CD14-positive monocyte (primary cell): ENCODE data around the gene ANKRD17. TPM values are rescaled to one million over a fixed set of nuclear protein-coding genes. Genes with fewer than 3 reads are reported as not detected.

Experiments
- DNase-seq, 3 donors: peaks; one replicate each; pipeline ENCODE4 v3.0.0-alpha.2; 2011 to 2022
- H2AFZ ChIP-seq: 2 replicates; pipeline ENCODE4 v1.6.0; 2012; ENCODE audit warnings: mild to moderate bottlenecking, low read depth, low read length, inconsistent platforms; ENCODE audit not compliant: insufficient read depth, poor library complexity, severe bottlenecking
- H3K27ac ChIP-seq, 2 donors: 1 replicate in 1 of 2; 2 replicates in 1 of 2; pipeline ENCODE4 v1.5.1; 2012 to 2013; ENCODE audit warnings: low read length in 2 of 2, control low read depth in 1 of 2, inconsistent platforms in 1 of 2, low read depth in 1 of 2, mild to moderate bottlenecking in 1 of 2
- H3K27me3 ChIP-seq, 2 donors: one replicate each; pipeline versions ENCODE4 v1.6.0 to v1.6.1; 2011 to 2013; ENCODE audit warnings: low read length in 2 of 2; ENCODE audit not compliant: control insufficient read depth in 2 of 2, insufficient read depth in 2 of 2
- H3K36me3 ChIP-seq, 2 donors: replicated peaks in 1 of 2; 1 replicate in 1 of 2; 2 replicates in 1 of 2; pipeline versions ENCODE4 v1.5.1 to v1.6.1; 2012 to 2013; ENCODE audit warnings: low read length in 2 of 2, control low read depth in 1 of 2, inconsistent platforms in 1 of 2, mild to moderate bottlenecking in 1 of 2; ENCODE audit not compliant: insufficient read depth in 2 of 2, control insufficient read depth in 1 of 2
- H3K4me1 ChIP-seq, 2 donors: 1 replicate in 1 of 2; 2 replicates in 1 of 2; pipeline versions ENCODE4 v1.5.1 to v1.6.1; 2012 to 2013; ENCODE audit warnings: low read length in 2 of 2, control low read depth in 1 of 2, inconsistent platforms in 1 of 2, mild to moderate bottlenecking in 1 of 2, moderate library complexity in 1 of 2; ENCODE audit not compliant: insufficient read depth in 2 of 2, control insufficient read depth in 1 of 2
- H3K4me2 ChIP-seq: replicated peaks from 2 replicates; pipeline ENCODE3; 2012; ENCODE audit warnings: low read length, moderate library complexity, mild to moderate bottlenecking; ENCODE audit not compliant: poor library complexity, severe bottlenecking; ENCODE audit errors: extremely low read depth
- H3K4me3 ChIP-seq, 3 experiments: fragments of 200-600 bp in 1 of 3; sonication (generic) in 1 of 3; replicated peaks in 1 of 3; 1 replicate in 2 of 3; 2 replicates in 1 of 3; pipeline ENCODE4 v1.5.1; 2011 to 2013; ENCODE audit warnings: low read length in 3 of 3, mild to moderate bottlenecking in 3 of 3, control low read depth in 2 of 3, low read depth in 2 of 3, inconsistent platforms in 1 of 3, moderate library complexity in 1 of 3
- H3K79me2 ChIP-seq: 2 replicates; pipeline ENCODE4 v1.6.0; 2012; ENCODE audit warnings: mild to moderate bottlenecking, control low read depth, inconsistent platforms, low read length, moderate library complexity; ENCODE audit not compliant: insufficient read depth
- H3K9ac ChIP-seq: 2 replicates; pipeline ENCODE4 v1.6.0; 2017; ENCODE audit warnings: low read length, mild to moderate bottlenecking; ENCODE audit not compliant: insufficient read depth, poor library complexity, severe bottlenecking
- H3K9me3 ChIP-seq, 2 donors: replicated peaks in 1 of 2; 1 replicate in 1 of 2; 2 replicates in 1 of 2; pipeline versions ENCODE4 v1.5.1 to v1.6.1; 2012 to 2013; ENCODE audit warnings: low read length in 2 of 2, control low read depth in 1 of 2; ENCODE audit not compliant: control insufficient read depth in 1 of 2, insufficient read depth in 1 of 2
- H4K20me1 ChIP-seq: 2 replicates; pipeline ENCODE4 v1.6.0; 2012; ENCODE audit warnings: mild to moderate bottlenecking, low read length, control low read depth, moderate library complexity; ENCODE audit not compliant: insufficient read depth
- H3K27ac Mint-ChIP-seq, 7 donors: one replicate each; pipeline ENCODE4 v1.8.0; 2020; ENCODE audit warnings: mild to moderate bottlenecking in 7 of 7, mixed read lengths in 7 of 7, moderate library complexity in 6 of 7, inconsistent platforms in 2 of 7
- H3K27me3 Mint-ChIP-seq, 3 donors: one replicate each; pipeline ENCODE4 v1.8.0; 2021 to 2022; ENCODE audit warnings: low read depth in 3 of 3, mild to moderate bottlenecking in 3 of 3, mixed read lengths in 3 of 3, moderate library complexity in 3 of 3, inconsistent platforms in 1 of 3
- H3K36me3 Mint-ChIP-seq, 2 donors: one replicate each; pipeline ENCODE4 v1.8.0; 2020; ENCODE audit warnings: mixed read lengths in 2 of 2, inconsistent platforms in 1 of 2, mild to moderate bottlenecking in 1 of 2
- H3K4me1 Mint-ChIP-seq: one replicate; pipeline ENCODE4 v1.8.0; 2020; ENCODE audit warnings: mild to moderate bottlenecking, mixed read lengths
- H3K4me3 Mint-ChIP-seq, 2 donors: one replicate each; pipeline ENCODE4 v1.8.0; 2020; ENCODE audit warnings: mild to moderate bottlenecking in 2 of 2, mixed read lengths in 2 of 2, moderate library complexity in 1 of 2
- H3K9me3 Mint-ChIP-seq, 7 donors: one replicate each; pipeline ENCODE4 v1.8.0; 2020 to 2022; ENCODE audit warnings: mixed read lengths in 7 of 7, mild to moderate bottlenecking in 6 of 7, moderate library complexity in 6 of 7, inconsistent platforms in 2 of 7
- WGBS: methylation state at CpG from one replicate; pipeline ENCODE4 v1.1.5; 2013; ENCODE audit warnings: missing lambda C conversion rate; ENCODE audit not compliant: insufficient coverage; 5-methylcytosine and 5-hydroxymethylcytosine counted together
- intact Hi-C, 2 donors: fragments of 100-400 bp; cut with micrococcal nuclease; formaldehyde crosslinking; loops; one replicate each; pipeline versions ENCODE4 v1.15.0 to v1.15.1; 2023
- polyA plus RNA-seq, 3 donors: library from polyadenylated mRNA; depleted of rRNA in 1 of 3; unstranded in 2 of 3; stranded (reverse) in 1 of 3; fragments of 300-500 nt in 2 of 3; fragments of >200 nt in 1 of 3; fragmentation: Illumina TruSeq in 2 of 3; gene quantifications; 1 replicate in 2 of 3; 2 replicates in 1 of 3; pipeline ENCODE4 v1.2.3, GENCODE V29; 2012 to 2021
- TF ChIP-seq, protein P1 (sequence below): fragments of 200-600 bp; IDR thresholded peaks from one replicate; pipeline ENCODE4 v1.8.0; 2022; ENCODE audit warnings: antibody characterized with exemption, mild to moderate bottlenecking

Gene ANKRD17
- polyA plus RNA-seq, 3 donors, result 5.3 to 18.9 (median 9.0) TPM

DNA sequence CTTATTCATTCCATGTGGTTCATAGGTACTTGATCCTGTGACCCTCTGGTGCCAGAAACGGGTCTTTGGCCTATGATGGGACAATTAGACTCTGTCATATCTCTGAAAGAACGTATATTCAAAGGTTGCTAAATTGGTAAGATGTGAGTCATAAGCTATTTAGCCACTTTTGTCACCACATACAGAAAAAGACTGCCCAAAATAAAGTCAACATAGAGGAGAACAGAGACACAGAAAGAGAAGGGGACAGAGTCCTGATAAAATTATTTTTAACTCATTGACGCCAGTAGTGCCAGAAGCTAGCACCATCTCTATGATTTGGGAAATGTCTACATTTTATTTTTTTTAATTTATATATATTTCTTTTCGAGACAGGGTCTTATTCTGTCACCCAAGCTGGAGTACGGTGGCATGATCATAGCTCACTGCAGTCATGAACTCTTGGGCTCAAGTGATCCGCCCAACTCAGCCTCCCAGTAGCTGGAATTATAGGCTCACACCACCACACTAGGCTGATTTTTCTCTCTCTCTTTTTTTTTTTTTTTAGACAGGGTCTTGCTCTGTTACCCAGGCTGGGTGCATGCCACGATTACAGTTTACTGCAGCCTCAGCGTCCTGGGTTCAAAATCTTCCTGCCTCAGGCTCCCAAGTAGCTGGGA, 96.9 kb downstream of the ANKRD17 start:
- no peak overlapping the region for H3K4me2 ChIP-seq
- H3K9ac ChIP-seq, result no peak overlapping the region
- Mint-ChIP-seq H3K9me3 (peaks cover 0 to 5% (median 2%) of the 10 kb centered on the region in 7 donors), H3K27me3 (no peaks in the 10 kb centered on the region), H3K4me3 (no peak overlapping the region), H3K4me1 (no peaks in the 10 kb centered on the region), H3K27ac (peak overlapping the region in 2 of 7 donors; percentile 12 to 40), H3K36me3 (peaks cover 60 to 79% of the 10 kb centered on the region in 2 donors)
- TF ChIP-seq, protein P1, sequence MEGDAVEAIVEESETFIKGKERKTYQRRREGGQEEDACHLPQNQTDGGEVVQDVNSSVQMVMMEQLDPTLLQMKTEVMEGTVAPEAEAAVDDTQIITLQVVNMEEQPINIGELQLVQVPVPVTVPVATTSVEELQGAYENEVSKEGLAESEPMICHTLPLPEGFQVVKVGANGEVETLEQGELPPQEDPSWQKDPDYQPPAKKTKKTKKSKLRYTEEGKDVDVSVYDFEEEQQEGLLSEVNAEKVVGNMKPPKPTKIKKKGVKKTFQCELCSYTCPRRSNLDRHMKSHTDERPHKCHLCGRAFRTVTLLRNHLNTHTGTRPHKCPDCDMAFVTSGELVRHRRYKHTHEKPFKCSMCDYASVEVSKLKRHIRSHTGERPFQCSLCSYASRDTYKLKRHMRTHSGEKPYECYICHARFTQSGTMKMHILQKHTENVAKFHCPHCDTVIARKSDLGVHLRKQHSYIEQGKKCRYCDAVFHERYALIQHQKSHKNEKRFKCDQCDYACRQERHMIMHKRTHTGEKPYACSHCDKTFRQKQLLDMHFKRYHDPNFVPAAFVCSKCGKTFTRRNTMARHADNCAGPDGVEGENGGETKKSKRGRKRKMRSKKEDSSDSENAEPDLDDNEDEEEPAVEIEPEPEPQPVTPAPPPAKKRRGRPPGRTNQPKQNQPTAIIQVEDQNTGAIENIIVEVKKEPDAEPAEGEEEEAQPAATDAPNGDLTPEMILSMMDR, result no peak
- DNase-seq, result no peak
- H3K79me2 ChIP-seq, result peaks cover 40% of the 10 kb centered on the region
- H4K20me1 ChIP-seq, result peaks cover 3% of the 10 kb centered on the region
- no peaks in the 10 kb centered on the region for H3K4me1 ChIP-seq
- no peaks in the 10 kb centered on the region for H3K27me3 ChIP-seq
- no peak overlapping the region for H2AFZ ChIP-seq
- no peak overlapping the region for H3K27ac ChIP-seq
- H3K36me3 ChIP-seq, result peaks cover 35 to 86% of the 10 kb centered on the region in 2 donors
- intact Hi-C loops, result no loop called here
- 100% methylated on average over 3 of the region's 8 CpGs for WGBS
- H3K9me3 ChIP-seq, result no peaks in the 10 kb centered on the region
- H3K4me3 ChIP-seq, result no peak overlapping the region

DNA sequence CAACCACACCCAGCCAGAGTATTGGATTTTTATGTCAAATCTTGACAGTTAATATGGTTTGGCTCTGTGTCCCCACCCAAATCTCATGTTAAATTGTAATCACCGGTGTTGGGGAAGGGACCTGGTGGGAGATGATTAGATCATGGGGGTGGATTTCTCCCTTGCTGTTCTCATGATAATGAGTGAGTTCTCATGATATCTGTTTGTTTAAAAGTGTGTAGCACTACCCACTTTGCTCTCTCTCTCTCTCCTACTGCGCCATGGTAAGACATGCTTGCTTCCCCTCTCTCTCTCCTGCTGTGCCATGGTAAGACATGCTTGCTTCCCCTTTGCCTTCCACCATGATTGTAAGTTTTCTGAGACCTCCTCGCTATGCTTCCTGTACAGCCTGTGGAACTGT, 102.2 kb downstream of the ANKRD17 start:
- peaks cover 55 to 72% of the 10 kb centered on the region in 2 donors for H3K36me3 Mint-ChIP-seq
- no peaks in the 10 kb centered on the region for H3K27me3 Mint-ChIP-seq
- peaks cover 0 to 3% (median 0%) of the 10 kb centered on the region in 7 donors for H3K9me3 Mint-ChIP-seq
- Histone ChIP-seq H3K4me1 (no peaks in the 10 kb centered on the region), H3K4me2 (no peak overlapping the region), H3K4me3 (no peak overlapping the region), H3K27ac (no peak overlapping the region), H3K79me2 (peaks cover 5% of the 10 kb centered on the region), H3K9ac (no peak overlapping the region), H4K20me1 (peaks cover 10% of the 10 kb centered on the region), H2AFZ (no peak overlapping the region), H3K27me3 (no peaks in the 10 kb centered on the region), H3K9me3 (no peaks in the 10 kb centered on the region), H3K36me3 (peaks cover 59 to 67% of the 10 kb centered on the region in 2 donors)
- TF ChIP-seq, protein P1, result no peak
- H3K4me3 Mint-ChIP-seq, result no peak overlapping the region
- DNase-seq, result no peak
- intact Hi-C loops, result no loop called here
- peak overlapping the region in 2 of 7 donors; percentile 33 to 43 for H3K27ac Mint-ChIP-seq
- H3K4me1 Mint-ChIP-seq, result no peaks in the 10 kb centered on the region
- WGBS, result 100% methylated on average over 1 of the region's 3 CpGs
